Choroid plexus epithelial cell (primary cell): Measurements from ENCODE around the gene CLSTN1.
A peak's percentile ranks its signal among the peaks of the same experiment; 100 is the strongest.
"Not testable (repeated sequence)": the region's sequence is repeated elsewhere in the genome, so short reads cannot be mapped to it uniquely, and the experiment has no call there.

Experiments used
- DNase-seq: peaks from one replicate; pipeline ENCODE4 v3.0.0-alpha.2; 2010; ENCODE audit warnings: low read depth
- H3K4me3 ChIP-seq: 2 replicates; pipeline ENCODE4 v1.5.1; 2011; ENCODE audit warnings: low read depth, mild to moderate bottlenecking, control low read depth, low read length, moderate library complexity
- CTCF ChIP-seq: conservative IDR thresholded peaks from 2 replicates; pipeline ENCODE4 v1.5.1; 2011; ENCODE audit warnings: low read depth, mild to moderate bottlenecking, control low read depth, inconsistent platforms, low read length, moderate library complexity

Gene CLSTN1

GRCh38 chr1:9808459-9808858 is 15.3 kb downstream of the CLSTN1 start:
- no peak for TF ChIP-seq CTCF
- H3K4me3 ChIP-seq, result no peak overlapping the region
- no peak for DNase-seq

GRCh38 chr1:9807541-9807940 is 16.2 kb downstream of the CLSTN1 start:
- no peak for TF ChIP-seq CTCF
- DNase-seq, result no peak
- no peak overlapping the region for H3K4me3 ChIP-seq

GRCh38 chr1:9805972-9806371 is 17.8 kb downstream of the CLSTN1 start:
- not testable (repeated sequence) for H3K4me3 ChIP-seq, DNase-seq

GRCh38 chr1:9805006-9805508 is 18.7 kb downstream of the CLSTN1 start:
- H3K4me3 ChIP-seq, result no peak overlapping the region
- TF ChIP-seq CTCF, result no peak
- DNase-seq, result no peak

GRCh38 chr1:9803003-9803918 is 20.5 kb downstream of the CLSTN1 start:
- not testable (repeated sequence) for DNase-seq, H3K4me3 ChIP-seq

- TF ChIP-seq CTCF, result no peak
- no peak overlapping the region for H3K4me3 ChIP-seq
- no peak for DNase-seq
Measured at GRCh38 chr1:9801909-9802308, 21.9 kb downstream of the CLSTN1 start.

GRCh38 chr1:9798236-9799130 is 25.3 kb downstream of the CLSTN1 start:
- peak; percentile 13 for DNase-seq
- no peak overlapping the region for H3K4me3 ChIP-seq
- TF ChIP-seq CTCF, result no peak

GRCh38 chr1:9797049-9797448 is 26.7 kb downstream of the CLSTN1 start:
- H3K4me3 ChIP-seq, result no peak overlapping the region
- DNase-seq, result no peak
- no peak for TF ChIP-seq CTCF
